Upper lobe of left lung (tissue), 6 donors: ENCODE measurements around the gene GNPAT. TPM values are rescaled to one million over a fixed set of nuclear protein-coding genes. Genes with fewer than 3 reads are reported as not detected.

ENCODE experiments used
- ATAC-seq, 2 donors: fragments of 200-7000 bp; cut with Tn5 transposase; one replicate each; pipeline ENCODE4 v1.9.1; 2022; ENCODE audit warnings: mild to moderate bottlenecking in 2 of 2, moderate library complexity in 2 of 2; ENCODE audit not compliant: low FRiP score in 2 of 2
- DNase-seq, 2 donors: peaks; one replicate each; pipeline ENCODE4 v3.0.0-alpha.2; 2019 to 2020
- H3K27ac ChIP-seq, 4 donors: fragments of 200-600 bp; sonication (generic); one replicate each; pipeline ENCODE4 v1.5.1; 2016 to 2019
- H3K27me3 ChIP-seq, 4 donors: fragments of 200-600 bp; sonication (generic); one replicate each; pipeline ENCODE4 v1.5.1; 2017 to 2019
- H3K36me3 ChIP-seq, 4 donors: fragments of 200-600 bp; sonication (generic); one replicate each; pipeline ENCODE4 v1.5.1; 2016 to 2019
- H3K4me1 ChIP-seq, 4 donors: fragments of 200-600 bp; sonication (generic); one replicate each; pipeline ENCODE4 v1.5.1; 2018 to 2019
- H3K4me3 ChIP-seq, 4 donors: fragments of 200-600 bp; sonication (generic); one replicate each; pipeline ENCODE4 v1.5.1; 2017 to 2019; ENCODE audit warnings: mild to moderate bottlenecking in 2 of 4, moderate library complexity in 1 of 4
- H3K9me3 ChIP-seq, 4 donors: fragments of 200-600 bp; sonication (generic); one replicate each; pipeline ENCODE4 v1.5.1; 2018 to 2019
- EP300 ChIP-seq, 4 donors: sonication (generic); formaldehyde crosslinking; IDR thresholded peaks; one replicate each; pipeline ENCODE4 v1.5.1; 2017; ENCODE audit warnings: antibody characterized with exemption in 4 of 4, control low read depth in 2 of 4
- POLR2A ChIP-seq, 4 donors: fragments of 450-650 bp; IDR thresholded peaks; one replicate each; pipeline ENCODE4 v1.5.1; 2016 to 2017; ENCODE audit warnings: antibody characterized with exemption in 4 of 4, mild to moderate bottlenecking in 2 of 4
- POLR2AphosphoS5 ChIP-seq, 2 donors: sonication (generic); formaldehyde crosslinking; IDR thresholded peaks; one replicate each; pipeline ENCODE4 v1.5.1; 2017; ENCODE audit warnings: antibody characterized with exemption in 2 of 2
- WGBS, 2 donors: methylation state at CpG; one replicate each; pipeline ENCODE4 v1.1.5; 2017 to 2018; 5-methylcytosine and 5-hydroxymethylcytosine counted together
- total RNA-seq, 6 donors: library from RNA; depleted of rRNA in 4 of 6; stranded (reverse); fragments of >200 nt in 4 of 6; gene quantifications; one replicate each; pipeline versions ENCODE4 v1.1.0 to v1.2.1, GENCODE V29; 2016 to 2021
- TF ChIP-seq, protein P1 (sequence below), 6 experiments: fragments of 450-650 bp in 4 of 6; fragments of 200-600 bp in 2 of 6; sonication (generic) in 2 of 6; IDR thresholded peaks; one replicate each; pipeline ENCODE4 v1.5.1; 2016 to 2019; ENCODE audit warnings: antibody characterized with exemption in 6 of 6
- donor health status: DM: no; HTN: no; CAD: no; lungs with moderate emphysema.
- donor health status: DM: no; HTN: yes; CAD: no; lungs with severe emphysema.

GNPAT gene
- total RNA-seq, 6 donors from 2014 or later = 14.0 to 65.0 (median 30.5) TPM

DNA sequence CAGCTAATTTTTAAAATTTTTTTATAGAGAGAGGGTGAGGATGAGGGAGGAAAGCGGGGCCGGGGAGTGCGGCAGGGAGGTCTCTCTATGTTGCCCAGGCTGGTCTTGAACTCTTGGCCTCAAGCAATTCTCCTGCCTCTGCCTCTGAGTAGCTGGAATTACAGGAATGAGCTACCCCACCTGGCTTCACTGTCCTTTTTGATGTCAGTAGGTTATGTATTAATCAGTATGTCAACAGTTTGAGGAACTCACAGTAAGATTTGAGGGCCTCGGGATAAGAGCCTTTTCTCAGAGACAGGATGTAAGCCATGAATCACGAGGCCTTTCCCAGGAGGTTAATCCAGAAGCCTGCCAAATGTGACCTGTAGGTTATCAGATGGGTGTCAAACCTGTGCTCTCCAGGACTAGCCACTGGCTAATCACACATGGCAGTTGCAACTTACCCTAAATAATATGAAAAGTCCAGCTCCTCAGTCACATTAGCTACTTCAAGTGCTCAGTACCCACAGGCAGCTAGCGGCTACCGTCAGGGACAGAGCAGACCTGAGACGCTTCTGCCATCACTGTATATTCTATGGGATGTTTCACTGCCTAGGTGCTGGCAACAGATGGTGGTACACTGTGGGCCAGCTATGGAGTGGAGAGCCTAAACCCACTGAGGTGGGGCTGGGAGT lies 46.0 kb upstream of the GNPAT start:
- Histone ChIP-seq H3K4me3 (no peak overlapping the region), H3K4me1 (peaks cover 0 to 10% (median 6%) of the 10 kb centered on the region in 4 donors), H3K36me3 (no peaks in the 10 kb centered on the region), H3K27me3 (no peaks in the 10 kb centered on the region), H3K9me3 (no peaks in the 10 kb centered on the region), H3K27ac (no peak overlapping the region)
- TF ChIP-seq POLR2AphosphoS5 (IDR thresholded peaks at IDR 0.05) = no peak
- no peak for TF ChIP-seq POLR2A (IDR thresholded peaks at IDR 0.05)
- TF ChIP-seq EP300 (IDR thresholded peaks at IDR 0.05) = no peak
- TF ChIP-seq, protein P1, sequence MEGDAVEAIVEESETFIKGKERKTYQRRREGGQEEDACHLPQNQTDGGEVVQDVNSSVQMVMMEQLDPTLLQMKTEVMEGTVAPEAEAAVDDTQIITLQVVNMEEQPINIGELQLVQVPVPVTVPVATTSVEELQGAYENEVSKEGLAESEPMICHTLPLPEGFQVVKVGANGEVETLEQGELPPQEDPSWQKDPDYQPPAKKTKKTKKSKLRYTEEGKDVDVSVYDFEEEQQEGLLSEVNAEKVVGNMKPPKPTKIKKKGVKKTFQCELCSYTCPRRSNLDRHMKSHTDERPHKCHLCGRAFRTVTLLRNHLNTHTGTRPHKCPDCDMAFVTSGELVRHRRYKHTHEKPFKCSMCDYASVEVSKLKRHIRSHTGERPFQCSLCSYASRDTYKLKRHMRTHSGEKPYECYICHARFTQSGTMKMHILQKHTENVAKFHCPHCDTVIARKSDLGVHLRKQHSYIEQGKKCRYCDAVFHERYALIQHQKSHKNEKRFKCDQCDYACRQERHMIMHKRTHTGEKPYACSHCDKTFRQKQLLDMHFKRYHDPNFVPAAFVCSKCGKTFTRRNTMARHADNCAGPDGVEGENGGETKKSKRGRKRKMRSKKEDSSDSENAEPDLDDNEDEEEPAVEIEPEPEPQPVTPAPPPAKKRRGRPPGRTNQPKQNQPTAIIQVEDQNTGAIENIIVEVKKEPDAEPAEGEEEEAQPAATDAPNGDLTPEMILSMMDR (IDR thresholded peaks at IDR 0.05) = no peak
- DNase-seq (peak in 1 of 2 donors; percentile 44), ATAC-seq (no peak)
- 69 to 70% methylated on average over 8 of the region's 8 CpGs for WGBS, 2 donors

DNA sequence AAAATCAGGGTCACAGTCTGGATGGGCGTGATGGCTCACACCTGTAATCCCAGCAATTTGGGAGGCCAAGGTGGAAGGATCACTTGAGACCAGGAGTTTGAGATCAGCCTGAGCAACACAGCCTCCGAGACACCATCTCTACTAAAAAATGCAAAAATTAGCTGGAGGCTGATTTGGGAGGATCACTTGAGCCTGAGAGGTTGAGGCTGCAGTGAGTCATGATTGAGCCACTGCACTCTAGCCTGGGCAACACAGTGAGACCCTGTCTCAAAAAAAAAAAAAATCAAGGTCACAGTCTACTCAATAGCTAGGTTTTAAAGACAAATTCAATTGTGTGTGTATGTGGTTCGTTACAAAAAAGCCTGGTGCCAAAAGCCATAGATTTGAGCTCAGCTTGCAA lies 44.7 kb upstream of the GNPAT start:
- Histone ChIP-seq H3K4me1 (peaks cover 0 to 10% (median 6%) of the 10 kb centered on the region in 4 donors), H3K27ac (no peak overlapping the region), H3K9me3 (no peaks in the 10 kb centered on the region), H3K4me3 (no peak overlapping the region), H3K36me3 (no peaks in the 10 kb centered on the region), H3K27me3 (no peaks in the 10 kb centered on the region)
- TF ChIP-seq POLR2AphosphoS5 (IDR thresholded peaks at IDR 0.05) (no peak), POLR2A (IDR thresholded peaks at IDR 0.05) (no peak), EP300 (IDR thresholded peaks at IDR 0.05) (no peak)
- TF ChIP-seq, protein P1 (IDR thresholded peaks at IDR 0.05) = no peak
- ATAC-seq (no peak), DNase-seq (no peak)
- 89 to 92% methylated on average over 3 of the region's 3 CpGs for WGBS, 2 donors

DNA sequence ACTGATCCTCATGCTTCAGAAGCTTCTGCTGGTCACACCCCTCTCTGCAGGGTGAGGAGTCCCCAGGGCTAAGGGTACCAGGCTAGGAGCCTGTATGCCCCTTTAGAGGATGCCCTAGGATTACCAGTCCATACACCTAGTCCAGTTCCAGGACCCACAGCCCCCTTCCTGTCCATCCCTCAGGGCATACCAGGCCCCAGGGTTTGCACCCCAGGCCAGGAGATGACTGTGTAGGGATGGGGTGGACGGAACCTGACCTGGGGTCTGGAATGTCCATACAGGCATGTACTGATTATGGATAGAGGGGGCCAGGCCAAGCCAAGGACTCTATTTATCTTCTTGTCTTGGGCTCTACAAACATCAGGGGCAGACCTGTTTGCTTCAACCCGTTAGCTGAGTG lies 44.3 kb upstream of the GNPAT start:
- 86% methylated on average over 2 of the region's 2 CpGs for WGBS, 2 donors
- DNase-seq (no peak), ATAC-seq (no peak)
- H3K27me3 ChIP-seq = no peaks in the 10 kb centered on the region
- H3K4me1 ChIP-seq = peaks cover 0 to 10% (median 6%) of the 10 kb centered on the region in 4 donors
- TF ChIP-seq, protein P1 (IDR thresholded peaks at IDR 0.05) = no peak
- TF ChIP-seq POLR2AphosphoS5 (IDR thresholded peaks at IDR 0.05) (no peak), EP300 (IDR thresholded peaks at IDR 0.05) (no peak)
- H3K4me3 ChIP-seq = no peak overlapping the region
- no peak overlapping the region for H3K27ac ChIP-seq
- no peaks in the 10 kb centered on the region for H3K36me3 ChIP-seq
- H3K9me3 ChIP-seq = no peaks in the 10 kb centered on the region

DNA sequence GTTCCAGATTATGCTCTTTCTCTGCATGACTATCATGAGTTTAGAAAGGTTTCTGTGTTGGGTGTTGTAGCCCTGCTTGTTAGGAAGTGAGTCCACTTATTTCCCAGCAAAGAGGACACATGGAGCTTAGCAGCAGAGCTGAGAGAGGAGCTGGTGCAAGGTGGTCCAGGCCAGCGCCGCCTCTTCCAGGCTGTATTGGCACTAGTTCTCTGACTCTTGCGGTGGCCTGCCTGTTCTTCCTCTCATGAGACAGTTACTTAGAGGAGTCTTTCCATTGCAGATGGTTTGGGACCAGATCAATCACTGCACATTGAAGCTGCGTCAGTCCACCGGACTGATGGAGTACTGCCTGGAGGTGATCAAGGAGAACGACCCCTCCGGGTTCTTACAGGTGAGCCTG lies 41.1 kb upstream of the GNPAT start:
- Histone ChIP-seq H3K36me3 (no peaks in the 10 kb centered on the region), H3K9me3 (no peaks in the 10 kb centered on the region), H3K27me3 (no peaks in the 10 kb centered on the region), H3K4me3 (no peak overlapping the region), H3K27ac (no peak overlapping the region), H3K4me1 (no peaks in the 10 kb centered on the region)
- DNase-seq (no peak), ATAC-seq (no peak)
- TF ChIP-seq POLR2A (IDR thresholded peaks at IDR 0.05) (no peak), EP300 (IDR thresholded peaks at IDR 0.05) (no peak), POLR2AphosphoS5 (IDR thresholded peaks at IDR 0.05) (no peak)
- TF ChIP-seq, protein P1 (IDR thresholded peaks at IDR 0.05) = no peak
- WGBS, 2 donors = 95 to 99% methylated on average over 7 of the region's 7 CpGs
